Glutamatergic neuron (in vitro differentiated cells): ENCODE data around the gene ALDH7A1. TPM values are rescaled to one million over a fixed set of nuclear protein-coding genes. Genes with fewer than 3 reads are reported as not detected.

Source experiments
- DNase-seq: peaks from one replicate; pipeline ENCODE4 v3.0.0; 2022
- H3K27ac Mint-ChIP-seq: one replicate; pipeline ENCODE4 v1.8.0; 2020; ENCODE audit warnings: mild to moderate bottlenecking, mixed read lengths, inconsistent platforms; ENCODE audit not compliant: unreplicated experiment
- H3K27me3 Mint-ChIP-seq: one replicate; pipeline ENCODE4 v1.8.0; 2020; ENCODE audit warnings: mild to moderate bottlenecking, moderate library complexity, mixed read lengths, inconsistent platforms; ENCODE audit not compliant: unreplicated experiment
- H3K36me3 Mint-ChIP-seq: one replicate; pipeline ENCODE4 v1.8.0; 2020; ENCODE audit warnings: mild to moderate bottlenecking, mixed read lengths, inconsistent platforms; ENCODE audit not compliant: unreplicated experiment
- H3K4me1 Mint-ChIP-seq: one replicate; pipeline ENCODE4 v1.8.0; 2020; ENCODE audit warnings: mild to moderate bottlenecking, low read depth, mixed read lengths, inconsistent platforms; ENCODE audit not compliant: unreplicated experiment
- H3K4me3 Mint-ChIP-seq: one replicate; pipeline ENCODE4 v1.8.0; 2020; ENCODE audit warnings: mild to moderate bottlenecking, mixed read lengths, inconsistent platforms; ENCODE audit not compliant: unreplicated experiment
- H3K9me3 Mint-ChIP-seq: one replicate; pipeline ENCODE4 v1.8.0; 2020; ENCODE audit warnings: mild to moderate bottlenecking, moderate library complexity, mixed read lengths, inconsistent platforms; ENCODE audit not compliant: unreplicated experiment
- CTCF ChIP-seq: fragments of 200-600 bp; sonication (generic); IDR thresholded peaks from one replicate; pipeline ENCODE4 v1.5.0; 2021; ENCODE audit not compliant: partially characterized antibody, unreplicated experiment
- total RNA-seq: library from RNA; stranded (reverse); fragmentation: NEBNext Ultra II Directional; extraction: Animal tissue kit (Norgen Biotek cat#: 25700); gene quantifications from one replicate; pipeline ENCODE4 v1.2.1, GENCODE V29; 2021; ENCODE audit not compliant: unreplicated experiment

The ALDH7A1 gene
- total RNA-seq, 1 donor from 2014 or later, result 85.9 TPM

GRCh38 chr5:126482591-126482990 lies 112.4 kb downstream of the ALDH7A1 start:
- no peak for DNase-seq
- Mint-ChIP-seq H3K36me3 (no peaks in the 10 kb centered on the region), H3K4me1 (peaks cover 11% of the 10 kb centered on the region), H3K4me3 (no peak overlapping the region), H3K27me3 (no peaks in the 10 kb centered on the region), H3K27ac (no peak overlapping the region), H3K9me3 (no peaks in the 10 kb centered on the region)
- TF ChIP-seq CTCF, result no peak

- no peak for TF ChIP-seq CTCF
- Mint-ChIP-seq H3K27me3 (no peaks in the 10 kb centered on the region), H3K36me3 (no peaks in the 10 kb centered on the region), H3K4me3 (no peak overlapping the region), H3K4me1 (peaks cover 11% of the 10 kb centered on the region), H3K9me3 (no peaks in the 10 kb centered on the region), H3K27ac (no peak overlapping the region)
- no peak for DNase-seq
Measured at GRCh38 chr5:126481243-126481642, 113.8 kb downstream of the ALDH7A1 start.

Other genes with a start within 250 kb of the ALDH7A1 start
- 0.69 TPM for gene GRAMD2B, start 171.8 kb downstream of the ALDH7A1 start, total RNA-seq
- gene PHAX, start 5.7 kb upstream of the ALDH7A1 start, total RNA-seq, result 41.1 TPM
- 94.3 TPM for gene LMNB1, start 181.9 kb upstream of the ALDH7A1 start, total RNA-seq